DMS153 (cell line): ENCODE data around the gene INIP.

ENCODE experiments used
- DNase-seq: peaks from one replicate; lab custom pipeline; 2025; lab: John Stamatoyannopoulos, UW

Gene INIP

GRCh38 chr9:112717661-112718331, at the start of gene INIP:
Gene INIP (minus strand): TSS chr9:112718117. CDS start chr9:112716485, 1,632 bp downstream.
- DNase-seq = peak; percentile 96

- no peak for DNase-seq
These were observed 47.4 kb upstream of the INIP start for GRCh38 chr9:112765281-112765680.

- no peak for DNase-seq
These were observed 46.9 kb upstream of the INIP start for GRCh38 chr9:112764837-112765236.

- DNase-seq = no peak
These were observed 46.4 kb upstream of the INIP start for GRCh38 chr9:112764344-112764743.

- DNase-seq = no peak
These were observed 45.0 kb upstream of the INIP start for GRCh38 chr9:112762726-112763518.

GRCh38 chr9:112761912-112762655, 44.2 kb upstream of the INIP start:
- no peak for DNase-seq

GRCh38 chr9:112760821-112761220, 42.9 kb upstream of the INIP start:
- DNase-seq = no peak

- no peak for DNase-seq
These were observed 40.0 kb upstream of the INIP start for GRCh38 chr9:112757940-112758339.

- no peak for DNase-seq
These were observed 39.5 kb upstream of the INIP start for GRCh38 chr9:112757282-112757883.

GRCh38 chr9:112755675-112756074, 37.8 kb upstream of the INIP start:
- no peak for DNase-seq

GRCh38 chr9:112755016-112755427, 37.1 kb upstream of the INIP start:
- no peak for DNase-seq

GRCh38 chr9:112754578-112754977, 36.7 kb upstream of the INIP start:
- DNase-seq = no peak

- DNase-seq = no peak
These were observed 35.8 kb upstream of the INIP start for GRCh38 chr9:112753725-112754124.

GRCh38 chr9:112752334-112753125, 34.6 kb upstream of the INIP start:
- DNase-seq = no peak

GRCh38 chr9:112751056-112751795, 33.3 kb upstream of the INIP start:
- DNase-seq = peak; percentile 15

- no peak for DNase-seq
These were observed 32.8 kb upstream of the INIP start for GRCh38 chr9:112750764-112751055.

- DNase-seq = peak; percentile 78
These were observed 32.3 kb upstream of the INIP start, which contains the start of gene SNX30 for GRCh38 chr9:112750016-112750763. Gene SNX30 (plus strand): TSS chr9:112750760. CDS start chr9:112751002, 242 bp downstream.

- DNase-seq = no peak
These were observed 29.2 kb upstream of the INIP start for GRCh38 chr9:112747094-112747493.

GRCh38 chr9:112744177-112744576, 26.3 kb upstream of the INIP start:
- DNase-seq = no peak

GRCh38 chr9:112743216-112743836, 25.4 kb upstream of the INIP start:
- DNase-seq = no peak
